Activated gamma-delta T cell (primary cell): ENCODE data around the gene MEF2C.
"Not testable (repeated sequence)": the region's sequence is repeated elsewhere in the genome, so short reads cannot be mapped to it uniquely, and the experiment has no call there.

Experiments used
- DNase-seq: peaks from one replicate; lab custom pipeline; 2025; lab: John Stamatoyannopoulos, UW

The MEF2C gene

DNA sequence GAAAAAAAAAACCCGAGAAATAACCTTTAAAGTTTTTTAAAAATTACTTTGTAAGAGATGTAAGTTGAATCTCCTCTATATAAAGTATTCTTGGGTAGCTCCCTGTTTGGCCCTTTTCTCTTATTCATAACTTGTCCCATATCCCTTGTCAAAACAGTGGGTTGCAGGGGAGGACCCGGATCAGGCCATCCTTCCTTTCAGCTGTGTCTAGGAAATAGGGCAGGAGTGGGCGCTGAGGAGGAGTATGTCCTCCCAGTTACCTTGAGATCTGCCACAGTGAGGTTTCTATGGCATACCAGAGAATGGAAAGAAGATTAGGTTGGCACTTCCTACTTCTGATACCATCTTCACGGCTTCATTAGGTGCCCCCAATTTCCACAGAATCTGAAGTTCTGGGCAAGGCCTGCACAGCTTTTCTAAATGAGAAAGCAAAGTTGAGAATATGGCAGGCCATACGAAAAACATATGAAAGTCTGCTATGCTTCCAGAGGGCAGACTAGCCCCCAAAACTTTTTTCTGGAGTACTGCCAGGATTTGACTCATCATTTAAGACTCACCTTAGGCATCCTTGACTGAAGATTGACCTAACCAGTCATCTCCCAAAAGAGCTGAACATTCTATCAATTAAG is 20.3 kb downstream of the MEF2C start:
- no peak for DNase-seq

DNA sequence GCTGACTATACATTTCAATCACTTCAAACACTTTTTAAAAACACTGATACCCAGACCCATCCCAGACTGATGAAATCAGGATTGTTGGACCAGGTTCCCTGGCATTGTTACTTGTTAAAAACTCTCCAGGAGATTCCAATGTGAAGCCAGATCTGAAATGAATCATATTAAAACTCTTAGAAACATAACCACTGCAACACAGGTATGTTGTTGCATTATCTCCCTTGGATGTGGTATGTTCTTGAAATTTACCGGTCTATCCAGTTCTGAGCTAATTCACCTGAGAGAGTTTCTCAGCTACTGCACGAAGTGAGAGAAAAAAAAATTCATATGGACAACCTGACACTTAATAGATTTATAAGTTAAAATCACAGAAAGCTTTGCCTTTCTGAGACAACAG is 21.8 kb downstream of the MEF2C start:
- no peak for DNase-seq

DNA sequence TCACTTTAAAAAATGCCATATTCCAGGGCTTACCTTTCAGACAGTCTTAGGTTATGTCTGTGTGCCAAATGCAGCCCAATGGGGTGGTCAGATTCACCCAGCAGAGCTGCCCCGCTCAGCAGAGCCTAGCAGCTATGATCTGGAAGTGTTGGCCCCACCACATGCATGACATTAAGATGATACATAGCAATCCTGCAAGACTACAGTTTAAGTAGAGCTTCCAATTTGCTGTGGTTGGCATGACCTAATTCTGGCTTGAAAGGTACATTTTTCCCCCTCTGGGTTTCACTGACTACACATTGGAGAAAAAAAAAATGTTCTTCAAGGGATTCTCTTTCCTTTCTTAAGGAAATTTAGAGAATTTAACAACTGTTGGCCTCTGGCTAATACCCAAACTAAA is 22.5 kb downstream of the MEF2C start:
- DNase-seq = no peak

DNA sequence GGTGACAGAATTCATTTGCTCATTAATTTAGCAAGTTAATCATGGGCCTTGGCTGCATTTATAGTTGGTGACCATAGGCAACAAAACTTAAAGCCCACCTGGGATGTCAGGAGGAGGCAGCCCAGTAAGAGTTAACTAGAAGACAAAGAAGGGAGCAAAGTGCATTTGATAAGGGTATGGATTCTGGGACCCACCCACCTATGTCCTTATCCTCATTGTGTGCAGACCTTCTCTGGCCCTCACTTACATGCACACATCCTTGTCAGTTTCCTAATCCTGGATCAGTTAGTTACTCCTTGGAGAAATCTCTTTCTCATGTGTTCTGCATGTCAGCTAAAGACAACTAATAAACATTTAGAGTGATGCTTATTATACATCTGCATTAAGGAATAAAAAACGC is 24.6 kb downstream of the MEF2C start:
- DNase-seq = no peak

DNA sequence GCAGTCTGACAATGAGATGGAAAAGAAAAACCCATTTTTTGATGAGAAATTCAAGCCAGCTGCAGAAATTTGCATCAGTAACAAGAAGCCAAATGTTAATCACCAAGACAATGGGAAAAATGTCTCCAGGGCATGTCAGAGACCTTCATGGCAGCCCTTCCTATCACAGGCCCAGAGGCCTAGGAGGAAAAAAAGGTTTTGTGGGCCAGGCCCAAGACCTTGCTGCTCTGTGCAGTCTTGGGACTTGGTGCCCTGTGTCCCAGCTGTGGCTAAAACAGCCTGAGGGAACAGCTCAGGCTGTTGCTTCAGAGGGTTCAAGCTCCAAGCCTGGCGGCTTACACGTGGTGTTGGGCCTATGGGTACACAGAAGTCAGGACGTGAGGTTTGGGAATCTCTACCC is 26.6 kb downstream of the MEF2C start:
- DNase-seq = not testable (repeated sequence)

DNA sequence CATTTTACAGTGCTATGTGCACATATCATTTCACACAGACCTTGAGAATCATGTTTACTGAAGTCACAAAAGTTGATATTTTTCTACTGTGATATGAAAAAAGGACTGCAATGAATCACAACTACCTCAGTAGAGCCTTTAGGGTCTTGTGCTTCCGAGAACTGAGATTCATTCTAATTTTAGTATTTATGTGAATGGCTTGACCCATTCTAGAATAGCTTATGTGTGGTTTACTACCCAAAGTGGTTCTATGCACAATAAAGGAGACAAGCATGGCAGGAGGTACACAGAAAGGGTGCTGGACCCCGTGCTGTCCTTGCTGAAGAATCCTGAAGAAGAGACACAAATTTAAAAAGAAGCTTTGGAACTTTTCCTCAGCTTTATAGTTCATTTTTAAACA is 28.2 kb downstream of the MEF2C start:
- DNase-seq = no peak

DNA sequence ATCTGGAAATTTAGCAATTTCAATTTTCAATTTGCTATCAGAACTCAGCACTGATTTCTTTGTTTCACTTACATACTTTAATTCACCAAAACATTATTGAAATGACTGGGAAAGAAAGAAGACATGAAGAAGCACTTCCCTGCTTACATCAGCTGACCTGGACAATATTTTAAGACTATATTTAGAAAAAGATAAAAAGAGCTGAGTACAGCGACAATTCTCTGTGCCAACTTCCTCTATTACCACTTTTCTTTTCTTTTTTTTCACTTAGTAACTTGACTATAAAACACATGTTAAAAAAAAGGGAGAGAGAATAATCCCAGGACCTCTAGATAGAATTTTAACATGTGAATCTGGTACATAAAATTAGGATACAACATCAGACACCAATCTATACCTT is 35.6 kb downstream of the MEF2C start:
- DNase-seq = no peak

DNA sequence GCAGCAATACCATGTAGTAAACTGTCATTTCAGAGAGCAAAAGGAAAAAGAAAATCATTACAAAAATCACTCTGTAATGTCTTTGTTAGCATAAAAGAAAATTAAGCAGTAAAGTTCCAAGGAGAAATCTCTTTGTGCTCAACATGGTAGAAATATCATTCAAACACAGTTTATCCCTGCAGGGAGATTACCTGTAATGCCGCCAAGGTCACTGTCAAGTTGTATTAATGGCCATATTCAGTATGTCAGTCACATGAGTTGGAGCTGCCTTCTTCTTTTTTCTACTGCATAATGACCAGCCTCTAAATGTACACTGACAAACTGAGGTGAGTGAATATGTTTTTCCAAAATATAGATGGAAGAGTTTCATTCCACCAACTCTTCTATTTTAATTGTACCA is 36.5 kb downstream of the MEF2C start:
- no peak for DNase-seq

DNA sequence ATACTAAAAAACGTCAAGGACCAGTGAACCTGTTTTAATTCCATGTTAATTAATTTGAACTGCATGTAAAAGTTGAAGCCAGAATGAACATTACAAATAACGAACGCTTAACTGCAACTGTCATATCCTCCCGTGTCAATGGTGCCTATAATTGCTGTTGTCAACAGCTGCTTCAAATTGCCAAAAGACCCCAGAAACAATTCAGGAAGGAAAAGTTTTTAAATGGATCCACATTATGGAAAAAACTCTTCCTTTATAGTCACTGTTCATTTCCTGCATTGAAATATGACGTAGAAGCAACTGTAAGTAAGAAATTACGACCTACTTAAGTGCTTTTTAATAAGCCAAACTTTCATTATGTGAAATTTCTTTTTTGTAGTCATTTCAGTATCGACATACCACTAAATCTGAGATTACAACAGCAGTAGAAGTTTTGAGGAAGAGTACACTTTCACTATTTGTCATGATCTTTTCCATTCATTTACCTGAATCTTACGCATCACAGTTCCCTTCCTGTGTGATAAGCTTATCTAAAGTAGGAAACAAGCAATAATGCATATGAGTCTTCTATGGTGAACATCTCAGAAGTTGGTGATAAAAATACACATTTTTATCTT is 37.8 kb downstream of the MEF2C start:
- DNase-seq = no peak

DNA sequence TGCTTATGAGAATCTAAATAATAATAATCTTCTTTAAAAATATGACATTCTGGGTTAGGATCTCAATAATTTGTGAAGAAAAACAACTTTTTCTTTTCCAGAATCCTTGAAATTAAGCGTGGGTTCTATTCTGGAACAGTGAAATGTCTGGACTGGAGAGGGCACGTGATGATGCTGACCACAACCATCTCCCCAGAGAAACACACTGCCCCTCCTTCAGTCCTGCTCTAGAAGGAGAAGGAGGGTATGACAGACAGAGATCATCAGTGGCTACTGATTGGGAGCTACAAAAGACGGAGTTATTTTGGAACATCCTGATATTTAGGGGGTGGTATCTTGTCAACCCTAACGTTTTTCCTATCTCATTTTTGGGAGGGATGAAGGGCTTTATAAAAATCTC is 40.2 kb downstream of the MEF2C start:
- no peak for DNase-seq

DNA sequence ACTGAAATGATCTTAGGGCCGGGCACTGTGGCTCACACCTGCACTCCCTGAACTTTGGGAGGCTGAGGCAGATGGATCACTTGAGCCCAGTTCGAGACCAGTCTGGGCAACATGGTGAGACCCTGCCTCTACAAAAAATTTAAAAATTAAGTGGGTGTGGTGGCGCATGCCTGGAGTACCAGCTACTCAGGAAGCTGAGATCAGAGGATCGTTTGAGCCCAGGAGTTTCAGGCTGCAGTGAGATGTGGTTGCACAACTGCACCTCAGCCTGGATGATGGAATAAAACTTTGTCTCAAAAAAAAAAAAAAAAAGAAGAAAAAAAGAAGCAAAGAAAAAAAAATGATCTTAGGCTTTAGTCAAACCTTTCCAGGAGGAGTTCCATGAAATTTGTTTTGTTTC is 41.8 kb downstream of the MEF2C start:
- DNase-seq = no peak

DNA sequence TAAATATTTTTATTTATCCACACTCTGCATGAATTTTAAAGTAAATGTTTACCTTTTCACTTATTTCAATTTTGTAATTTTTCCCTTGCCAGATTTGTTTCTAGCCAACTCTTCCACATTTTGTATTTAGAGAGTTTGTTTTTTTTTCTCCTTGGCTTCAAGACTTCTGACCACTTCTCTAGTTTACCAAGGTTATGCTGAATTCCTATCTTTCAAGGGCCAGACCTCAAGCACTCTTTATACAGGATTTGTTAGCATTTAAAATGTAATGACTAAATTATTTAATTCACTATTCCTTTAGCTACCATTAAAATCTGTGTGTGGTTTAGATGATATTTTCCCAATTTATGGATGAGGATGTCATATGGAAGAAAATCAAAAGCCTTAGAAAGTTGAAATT is 42.5 kb downstream of the MEF2C start:
- no peak for DNase-seq

DNA sequence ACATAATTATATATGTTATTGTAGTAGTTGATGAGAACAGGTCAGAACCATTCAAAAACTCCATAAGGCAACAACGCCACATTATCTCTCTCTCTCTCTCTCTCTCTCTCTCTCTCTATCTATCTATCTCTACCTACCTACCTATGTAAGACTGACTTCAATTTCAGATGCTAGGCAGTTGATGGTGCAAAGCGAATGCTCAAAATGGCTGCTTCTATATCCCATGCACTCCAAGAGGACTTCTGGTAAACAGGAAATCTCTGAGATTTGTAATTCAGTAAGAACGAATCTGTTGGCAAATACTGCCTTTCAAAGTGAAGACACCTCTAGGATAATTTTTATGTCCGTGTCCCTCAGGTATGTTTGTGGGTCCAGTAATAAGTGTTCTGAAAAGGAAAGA is 43.7 kb downstream of the MEF2C start:
- DNase-seq = no peak

DNA sequence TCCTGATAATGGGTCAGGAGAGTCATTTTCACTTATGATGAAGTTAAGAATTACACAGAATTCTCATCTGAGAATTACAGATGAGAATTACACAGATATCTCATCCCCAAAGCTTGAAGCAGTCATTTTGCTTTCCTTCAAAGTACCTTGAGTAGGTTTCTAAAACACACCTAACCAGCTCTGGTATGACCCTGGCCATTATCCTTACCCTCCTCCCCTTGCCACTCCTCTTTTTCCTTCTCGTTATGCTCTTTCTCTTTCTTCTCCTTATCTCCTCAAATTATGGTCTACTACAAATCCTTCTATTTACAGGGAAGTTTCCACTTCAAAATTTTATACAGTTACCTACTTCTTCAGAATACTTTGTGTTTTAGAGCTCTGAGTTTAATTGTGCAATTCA is 44.5 kb downstream of the MEF2C start:
- DNase-seq = no peak

DNA sequence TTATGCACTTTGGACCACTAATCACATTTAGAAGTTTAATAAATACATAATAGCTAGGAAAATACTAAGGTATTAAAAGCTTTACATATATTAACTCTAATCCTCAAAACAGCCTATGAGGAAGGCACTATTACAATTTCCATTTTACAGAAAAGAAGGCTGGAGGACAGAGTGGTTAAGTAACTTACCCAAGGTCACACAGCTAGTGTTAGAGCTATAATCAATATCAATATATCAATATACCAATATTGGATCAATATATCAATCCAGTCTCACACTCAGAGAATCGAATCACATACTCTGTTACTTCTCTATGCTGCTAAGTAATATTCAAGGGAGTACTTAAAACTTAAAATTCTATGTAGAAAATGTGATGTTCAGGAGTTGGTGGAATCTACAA is 45.2 kb downstream of the MEF2C start:
- no peak for DNase-seq

DNA sequence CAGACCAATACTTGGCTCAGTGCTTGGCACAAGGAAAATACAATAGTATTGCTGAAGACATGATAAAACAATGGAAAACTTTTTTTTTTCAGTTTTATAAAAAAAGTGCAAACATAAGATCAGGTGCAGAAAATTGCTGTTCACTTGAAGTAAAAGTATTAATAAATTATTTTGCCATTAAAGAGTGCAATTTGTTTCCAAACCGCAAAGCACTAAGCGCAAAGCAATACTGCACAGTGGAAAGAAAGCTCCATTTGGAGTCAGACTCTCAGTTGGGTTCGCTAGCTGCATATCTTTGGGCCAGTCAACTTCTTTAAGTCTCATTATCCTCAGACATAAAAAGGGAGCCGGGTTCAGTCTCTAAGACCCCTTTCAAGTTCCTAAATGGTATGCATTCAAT is 45.8 kb downstream of the MEF2C start:
- no peak for DNase-seq

DNA sequence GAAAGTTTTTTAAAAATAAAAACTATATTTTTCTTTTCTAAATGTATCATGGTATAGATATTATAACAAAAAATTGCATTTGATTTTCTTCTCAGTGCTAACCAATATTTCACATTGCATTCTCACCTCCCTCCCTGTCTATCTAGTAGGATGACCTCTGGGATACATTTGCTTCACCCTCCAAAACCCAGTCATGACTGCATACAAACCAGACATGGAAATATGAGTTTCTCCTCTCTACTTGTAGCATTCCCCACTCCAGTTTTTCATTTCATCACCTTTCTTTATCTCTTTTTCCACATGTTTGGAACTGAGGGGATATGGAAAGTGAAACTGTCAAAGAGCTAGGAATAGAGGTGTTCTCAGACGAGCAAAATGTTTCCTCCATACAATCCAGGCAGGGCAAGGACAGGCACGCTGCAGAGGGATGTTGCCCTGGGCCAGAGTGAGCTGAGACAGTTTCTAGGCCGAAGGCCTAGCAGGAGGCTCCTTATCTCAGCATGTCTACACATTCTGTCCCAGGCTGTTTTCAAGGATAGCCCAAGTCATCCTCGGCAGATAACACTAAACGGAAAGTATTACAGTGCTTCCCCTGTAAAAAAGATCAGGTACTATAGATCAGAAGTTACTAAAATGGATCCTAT is 46.7 kb downstream of the MEF2C start:
- no peak for DNase-seq

DNA sequence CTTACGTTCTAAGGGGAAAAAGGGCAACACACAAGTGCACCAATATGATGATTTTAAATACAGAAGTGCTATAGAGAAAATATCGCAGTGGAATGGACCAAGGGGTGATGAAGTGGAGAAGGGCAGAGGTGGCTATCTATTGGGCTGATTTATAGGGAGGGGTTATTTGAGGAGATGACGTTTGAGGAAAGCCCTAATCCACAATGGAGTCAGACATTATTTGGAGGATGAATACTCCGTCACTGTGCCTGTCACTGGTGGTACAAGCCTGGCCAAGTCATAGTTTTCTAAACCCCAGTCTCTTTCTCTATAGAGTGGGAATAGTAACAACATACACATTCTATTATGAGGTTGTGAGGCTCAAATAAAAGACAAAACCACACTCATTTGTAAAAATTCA is 48.5 kb downstream of the MEF2C start:
- no peak for DNase-seq

DNA sequence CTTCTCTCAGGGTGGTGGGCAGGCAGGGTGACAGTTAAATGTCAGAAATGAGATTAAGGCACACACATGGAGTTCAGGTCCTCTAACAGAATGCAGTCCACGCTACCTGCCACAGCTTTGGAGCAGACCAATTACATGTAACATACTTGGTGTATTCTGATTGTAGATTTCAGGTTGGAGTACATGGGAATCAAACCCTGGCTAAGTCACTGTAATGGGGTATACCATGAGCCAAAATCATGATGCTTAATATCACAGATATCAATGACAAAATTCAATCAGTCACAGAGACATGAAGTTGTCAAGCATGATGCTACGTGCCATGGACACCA is 48.9 kb downstream of the MEF2C start:
- DNase-seq = no peak

DNA sequence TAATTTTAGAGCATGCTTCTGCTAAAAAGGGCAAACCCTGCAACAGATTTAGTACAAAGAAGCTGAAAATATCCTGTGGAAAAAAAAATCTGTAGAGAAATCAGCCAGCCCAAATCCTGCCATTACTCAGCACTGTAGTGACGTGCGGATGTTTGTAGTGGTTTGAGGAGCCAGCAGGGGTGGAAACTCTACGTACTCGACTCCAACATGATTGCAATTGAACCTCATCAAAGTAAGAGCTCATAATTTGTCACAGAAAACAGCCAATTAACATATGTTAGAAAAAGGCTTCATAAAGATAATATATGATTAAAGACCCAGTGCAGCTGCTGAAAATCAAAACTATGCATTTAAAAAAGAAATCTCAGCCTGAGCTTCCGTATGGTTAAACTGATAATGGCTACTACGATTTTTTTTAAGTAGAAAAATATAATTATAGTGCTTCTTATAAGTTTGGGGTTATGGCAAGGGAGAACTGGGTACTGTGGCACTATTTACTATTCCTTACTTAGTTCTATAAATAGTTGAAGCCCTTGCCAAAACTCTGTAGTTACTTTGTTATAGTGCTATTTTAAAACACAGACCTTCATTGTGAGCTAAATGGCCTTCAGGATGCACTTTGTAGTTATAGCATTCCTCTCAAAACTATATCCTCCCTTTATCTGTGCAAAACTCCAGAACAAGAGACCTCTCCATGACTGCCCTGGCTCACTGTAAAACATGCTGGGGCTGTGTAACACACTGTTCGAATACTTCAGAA is 49.4 kb downstream of the MEF2C start:
- DNase-seq = no peak

DNA sequence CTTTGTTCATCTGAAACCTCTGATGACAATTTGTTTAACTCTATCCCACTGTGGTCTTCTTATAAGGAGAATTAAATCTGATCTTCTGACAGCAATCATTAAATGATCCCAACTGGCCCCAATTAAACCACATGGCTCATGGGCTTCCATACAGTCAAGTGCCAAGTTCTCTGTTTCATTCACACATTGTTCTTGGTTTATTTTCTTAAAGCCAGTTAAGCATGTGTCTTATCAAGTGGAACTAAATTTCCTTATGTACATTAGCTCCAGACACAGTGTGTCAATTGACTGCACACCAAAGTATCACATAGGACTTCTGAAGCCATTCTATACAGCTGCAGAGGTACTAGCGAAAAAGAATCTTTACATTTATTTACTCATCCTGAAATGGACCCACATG is 51.2 kb downstream of the MEF2C start:
- DNase-seq = no peak

DNA sequence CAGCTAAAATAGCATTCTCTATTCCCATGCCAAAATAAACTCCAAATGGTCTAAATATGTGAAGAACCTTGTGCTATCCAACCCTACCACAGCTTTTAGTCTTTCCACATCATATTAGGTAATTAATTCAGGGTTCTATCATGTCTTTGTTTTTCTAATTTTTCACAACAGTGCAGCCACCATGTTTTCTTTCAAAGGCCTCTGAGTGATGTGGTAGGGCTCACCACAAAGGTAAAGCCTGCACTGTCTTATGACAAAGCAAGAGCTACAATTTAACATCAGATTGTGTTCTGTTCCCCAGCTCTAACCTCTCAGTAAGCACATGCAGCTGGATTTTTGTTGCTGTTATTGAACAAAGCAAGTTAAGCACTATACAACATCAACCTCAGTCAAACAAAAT is 52.4 kb downstream of the MEF2C start:
- no peak for DNase-seq

DNA sequence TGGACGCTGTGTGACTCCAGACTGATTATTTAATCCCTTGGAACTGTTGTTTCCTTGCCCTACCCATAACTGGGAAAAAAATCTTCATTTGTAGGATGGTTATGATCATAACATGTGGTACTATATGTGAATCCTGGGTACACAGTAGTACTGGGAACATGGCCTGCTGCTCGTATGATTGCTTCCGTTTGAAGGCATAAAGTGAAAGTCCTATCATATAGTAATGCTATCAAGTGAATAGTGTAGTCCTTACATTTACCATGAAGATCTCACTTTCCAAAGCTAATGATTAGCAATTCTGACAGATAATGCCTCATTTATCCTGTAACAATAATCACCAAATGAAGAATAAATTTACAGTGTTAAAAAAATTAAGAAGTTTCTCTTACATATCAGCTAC is 53.2 kb downstream of the MEF2C start:
- no peak for DNase-seq
